Suppressor macrophage (primary cell): ENCODE results near the gene HSPA2.
A peak's percentile ranks its signal among the peaks of the same experiment; 100 is the strongest.
"Not testable (repeated sequence)": the region's sequence is repeated elsewhere in the genome, so short reads cannot be mapped to it uniquely, and the experiment has no call there.

Experiments used
- DNase-seq, 4 experiments: peaks; one replicate each; pipeline ENCODE4 v3.0.0-alpha.2; 2020 to 2022

HSPA2 gene

GRCh38 chr14:64515053-64515452, 25.5 kb upstream of the HSPA2 start:
- no peak for DNase-seq

GRCh38 chr14:64516969-64517368, 23.6 kb upstream of the HSPA2 start:
- DNase-seq: no peak

GRCh38 chr14:64517667-64518066, 22.9 kb upstream of the HSPA2 start:
- DNase-seq: peak in 3 of 4 experiments; percentile 38 to 48 (median 48)

- no peak for DNase-seq
Observed at GRCh38 chr14:64518229-64518628, 22.3 kb upstream of the HSPA2 start.

- no peak for DNase-seq
Observed at GRCh38 chr14:64520699-64521098, 19.8 kb upstream of the HSPA2 start.

- DNase-seq: no peak
Observed at GRCh38 chr14:64522591-64523355, 17.8 kb upstream of the HSPA2 start.

- DNase-seq: no peak
Observed at GRCh38 chr14:64525354-64525753, 15.2 kb upstream of the HSPA2 start.

GRCh38 chr14:64531567-64531966, 9.0 kb upstream of the HSPA2 start:
- DNase-seq: no peak

- DNase-seq: no peak
Observed at GRCh38 chr14:64536488-64537245, 3.9 kb upstream of the HSPA2 start.

- no peak for DNase-seq
Observed at GRCh38 chr14:64541261-64541971, 875 bp downstream of the HSPA2 start.

GRCh38 chr14:64541972-64542835, 1.7 kb downstream of the HSPA2 start:
- no peak for DNase-seq

- no peak for DNase-seq
Observed at GRCh38 chr14:64542836-64543201, 2.3 kb downstream of the HSPA2 start.

- DNase-seq: no peak
Observed at GRCh38 chr14:64544607-64545312, 4.2 kb downstream of the HSPA2 start.

GRCh38 chr14:64549016-64549415, 8.5 kb downstream of the HSPA2 start:
- DNase-seq: no peak

GRCh38 chr14:64549791-64550620, 9.5 kb downstream of the HSPA2 start, which contains the start of gene PPP1R36:
TSS of gene PPP1R36 (plus strand) at chr14:64549961. CDS start at chr14:64549998, 37 bp downstream.
- DNase-seq: peak; percentile 35 to 70 (median 53)

GRCh38 chr14:64550621-64551333, 10.2 kb downstream of the HSPA2 start:
- no peak for DNase-seq

- DNase-seq: no peak
Observed at GRCh38 chr14:64554556-64554955, 14.0 kb downstream of the HSPA2 start.

- DNase-seq: peak in 3 of 4 experiments; percentile 19 to 29 (median 22)
Observed at GRCh38 chr14:64556526-64556925, 16.0 kb downstream of the HSPA2 start.

GRCh38 chr14:64558216-64558615, 17.7 kb downstream of the HSPA2 start:
- not testable (repeated sequence) for DNase-seq

GRCh38 chr14:64561631-64562030, 21.1 kb downstream of the HSPA2 start:
- DNase-seq: no peak
